Esophagus squamous epithelium (tissue), 5 donors: ENCODE data around the gene LRBA. TPM values are rescaled to one million over a fixed set of nuclear protein-coding genes. Genes with fewer than 3 reads are reported as not detected.
"Not testable (repeated sequence)": the region's sequence is repeated elsewhere in the genome, so short reads cannot be mapped to it uniquely, and the experiment has no call there.

ENCODE experiments used
- DNase-seq: peaks from one replicate; lab custom pipeline; 2025; lab: John Stamatoyannopoulos, UW
- H3K27ac ChIP-seq, 4 donors: fragments of 200-600 bp; sonication (generic); one replicate each; pipeline ENCODE4 v1.5.1; 2016 to 2019; ENCODE audit warnings: mild to moderate bottlenecking in 1 of 4
- H3K27me3 ChIP-seq, 4 donors: fragments of 200-600 bp; sonication (generic); 1 replicate in 3 of 4; 2 replicates in 1 of 4; pipeline versions ENCODE4 v1.5.1 to v1.6.0; 2017 to 2021; ENCODE audit warnings: antibody characterized with exemption in 1 of 4
- H3K36me3 ChIP-seq, 3 donors: fragments of 200-600 bp; sonication (generic); one replicate each; pipeline ENCODE4 v1.5.1; 2016 to 2019
- H3K4me1 ChIP-seq, 3 donors: fragments of 200-600 bp; sonication (generic); one replicate each; pipeline ENCODE4 v1.5.1; 2017 to 2019
- H3K4me3 ChIP-seq, 4 donors: fragments of 200-600 bp; sonication (generic); 1 replicate in 3 of 4; 2 replicates in 1 of 4; pipeline ENCODE4 v1.5.1; 2016 to 2019; ENCODE audit warnings: mild to moderate bottlenecking in 2 of 4, moderate library complexity in 1 of 4
- H3K9me3 ChIP-seq, 3 donors: fragments of 200-600 bp; sonication (generic); one replicate each; pipeline ENCODE4 v1.5.1; 2016 to 2019
- POLR2A ChIP-seq, 4 donors: fragments of 450-650 bp; IDR thresholded peaks; one replicate each; pipeline ENCODE4 v1.6.1; 2017; ENCODE audit warnings: antibody characterized with exemption in 4 of 4, mild to moderate bottlenecking in 4 of 4, moderate library complexity in 3 of 4
- WGBS, 2 donors: methylation state at CpG; one replicate each; pipeline ENCODE4 v1.1.5; 2018; 5-methylcytosine and 5-hydroxymethylcytosine counted together
- intact Hi-C: fragments of 100-400 bp; cut with DNase I; formaldehyde crosslinking; loops from one replicate; pipeline ENCODE4 v1.15.0; 2022
- total RNA-seq, 4 donors: library from RNA; depleted of rRNA; stranded (reverse); fragments of >200 nt; gene quantifications; one replicate each; pipeline ENCODE4 v1.1.0, GENCODE V29; 2016
- TF ChIP-seq, protein P1 (sequence below), 6 experiments: fragments of 450-650 bp in 4 of 6; fragments of 200-600 bp in 2 of 6; sonication (generic) in 2 of 6; IDR thresholded peaks; one replicate each; pipeline ENCODE4 v1.5.1; 2016 to 2019; ENCODE audit warnings: antibody characterized with exemption in 6 of 6, mild to moderate bottlenecking in 4 of 6, moderate library complexity in 4 of 6
- donor health status: DM: yes; HTN: yes; CAD: no.

Gene LRBA
- total RNA-seq, 4 donors from 2014 or later = 54.7 to 91.8 (median 66.2) TPM

DNA sequence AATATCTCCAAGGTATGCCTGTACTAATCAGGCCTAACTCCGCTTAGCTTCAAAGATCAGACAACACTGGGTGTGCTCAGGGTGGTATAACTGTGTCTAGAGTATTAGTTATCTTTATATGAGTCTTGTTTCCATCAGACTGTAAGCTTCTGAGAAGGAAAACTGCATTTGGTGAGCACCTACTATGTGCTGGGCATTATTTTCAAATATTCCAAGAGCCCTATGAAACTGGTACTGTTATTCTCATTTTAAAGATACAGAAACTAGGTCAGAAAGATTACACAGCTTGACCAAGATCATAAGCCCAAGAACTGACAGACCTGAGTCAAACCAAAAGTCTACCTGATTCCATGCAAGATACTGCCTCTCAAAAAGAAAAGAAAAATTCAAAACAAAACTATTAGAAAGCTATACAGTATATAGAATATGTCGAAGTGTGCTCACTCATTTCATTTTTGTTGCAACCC is 44.4 kb downstream of the LRBA start:
- H3K9me3 ChIP-seq = no peaks in the 10 kb centered on the region
- no peak overlapping the region for H3K27ac ChIP-seq
- 80 to 81% methylated on average over 2 of the region's 2 CpGs for WGBS, 2 donors
- intact Hi-C loops = no loop called here
- no peaks in the 10 kb centered on the region for H3K36me3 ChIP-seq
- H3K4me3 ChIP-seq = no peak overlapping the region
- H3K4me1 ChIP-seq = peaks cover 0 to 25% (median 0%) of the 10 kb centered on the region in 3 donors
- no peaks in the 10 kb centered on the region for H3K27me3 ChIP-seq
- TF ChIP-seq POLR2A (IDR thresholded peaks at IDR 0.05) = no peak
- TF ChIP-seq, protein P1, sequence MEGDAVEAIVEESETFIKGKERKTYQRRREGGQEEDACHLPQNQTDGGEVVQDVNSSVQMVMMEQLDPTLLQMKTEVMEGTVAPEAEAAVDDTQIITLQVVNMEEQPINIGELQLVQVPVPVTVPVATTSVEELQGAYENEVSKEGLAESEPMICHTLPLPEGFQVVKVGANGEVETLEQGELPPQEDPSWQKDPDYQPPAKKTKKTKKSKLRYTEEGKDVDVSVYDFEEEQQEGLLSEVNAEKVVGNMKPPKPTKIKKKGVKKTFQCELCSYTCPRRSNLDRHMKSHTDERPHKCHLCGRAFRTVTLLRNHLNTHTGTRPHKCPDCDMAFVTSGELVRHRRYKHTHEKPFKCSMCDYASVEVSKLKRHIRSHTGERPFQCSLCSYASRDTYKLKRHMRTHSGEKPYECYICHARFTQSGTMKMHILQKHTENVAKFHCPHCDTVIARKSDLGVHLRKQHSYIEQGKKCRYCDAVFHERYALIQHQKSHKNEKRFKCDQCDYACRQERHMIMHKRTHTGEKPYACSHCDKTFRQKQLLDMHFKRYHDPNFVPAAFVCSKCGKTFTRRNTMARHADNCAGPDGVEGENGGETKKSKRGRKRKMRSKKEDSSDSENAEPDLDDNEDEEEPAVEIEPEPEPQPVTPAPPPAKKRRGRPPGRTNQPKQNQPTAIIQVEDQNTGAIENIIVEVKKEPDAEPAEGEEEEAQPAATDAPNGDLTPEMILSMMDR (IDR thresholded peaks at IDR 0.05) = no peak
- no peak for DNase-seq

DNA sequence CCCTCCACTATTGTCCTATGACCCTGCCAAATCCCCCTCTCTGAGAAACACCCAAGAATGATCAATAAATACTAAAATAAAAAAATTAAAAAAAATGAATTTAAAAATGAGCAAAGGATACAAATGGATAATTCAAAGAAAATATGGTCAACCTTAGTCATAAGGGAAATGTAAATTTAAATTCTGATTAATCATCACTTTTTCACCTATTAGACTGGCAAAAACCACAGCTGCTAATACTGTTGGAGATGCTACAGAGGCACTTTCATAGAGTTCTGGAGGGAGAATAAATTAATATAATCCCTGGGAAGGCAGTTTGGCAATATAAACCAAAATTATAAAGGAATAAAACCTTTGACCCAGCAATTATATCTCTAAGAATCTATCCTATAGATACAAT is 50.3 kb downstream of the LRBA start:
- H3K36me3 ChIP-seq = no peaks in the 10 kb centered on the region
- intact Hi-C loops = no loop called here
- no peak for DNase-seq

DNA sequence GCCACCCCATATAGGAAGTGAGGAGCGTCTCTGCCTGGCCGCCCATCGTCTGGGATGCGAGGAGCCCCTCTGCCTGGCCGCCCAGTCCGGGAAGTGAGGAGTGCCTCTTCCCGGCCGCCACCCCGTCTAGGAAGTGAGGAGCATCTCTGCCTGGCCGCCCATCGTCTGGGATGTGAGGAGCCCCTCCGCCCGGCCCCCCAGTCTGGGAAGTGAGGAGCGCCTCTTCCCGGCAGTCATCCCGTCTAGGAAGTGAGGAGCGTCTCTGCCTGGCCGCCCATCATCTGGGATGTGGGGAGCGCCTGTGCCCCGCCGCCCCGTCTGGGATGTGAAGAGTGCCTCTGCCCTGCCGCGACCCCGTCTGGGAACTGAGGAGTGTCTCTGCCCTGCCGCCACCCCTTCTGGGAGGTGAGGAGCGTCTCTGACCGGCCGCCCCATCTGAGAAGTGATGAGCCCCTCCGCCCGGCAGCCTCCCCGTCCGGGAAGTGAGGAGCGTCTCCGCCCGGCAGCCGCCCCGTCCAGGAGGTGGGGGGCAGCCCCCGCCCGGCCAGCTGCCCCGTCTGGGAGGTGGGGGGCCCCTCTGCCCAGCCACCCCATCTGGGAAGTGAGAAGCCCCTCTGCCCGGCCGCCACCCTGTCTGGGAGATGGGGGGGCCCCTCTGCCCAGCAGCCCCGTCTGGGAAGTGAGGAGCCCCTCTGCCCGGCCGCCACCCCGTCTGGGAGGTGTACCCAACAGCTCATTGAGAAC is 51.3 kb downstream of the LRBA start:
- H3K9me3 ChIP-seq, H3K36me3 ChIP-seq, H3K4me3 ChIP-seq, DNase-seq, H3K27ac ChIP-seq, intact Hi-C loops, H3K27me3 ChIP-seq: not testable (repeated sequence)
- no CpG with 5 or more reads among the region's 47 CpGs for WGBS, 2 donors
- H3K4me1 ChIP-seq = peaks cover 0 to 11% (median 0%) of the 10 kb centered on the region in 3 donors

More for the DNA sequence above, 50.3 kb downstream of the LRBA start:
- Histone ChIP-seq H3K4me1 (peaks cover 0 to 11% (median 0%) of the 10 kb centered on the region in 3 donors), H3K27me3 (no peaks in the 10 kb centered on the region), H3K4me3 (no peak overlapping the region), H3K27ac (no peak overlapping the region), H3K9me3 (no peaks in the 10 kb centered on the region)
- TF ChIP-seq, protein P1 (IDR thresholded peaks at IDR 0.05) = no peak
- TF ChIP-seq POLR2A (IDR thresholded peaks at IDR 0.05) = no peak

DNA sequence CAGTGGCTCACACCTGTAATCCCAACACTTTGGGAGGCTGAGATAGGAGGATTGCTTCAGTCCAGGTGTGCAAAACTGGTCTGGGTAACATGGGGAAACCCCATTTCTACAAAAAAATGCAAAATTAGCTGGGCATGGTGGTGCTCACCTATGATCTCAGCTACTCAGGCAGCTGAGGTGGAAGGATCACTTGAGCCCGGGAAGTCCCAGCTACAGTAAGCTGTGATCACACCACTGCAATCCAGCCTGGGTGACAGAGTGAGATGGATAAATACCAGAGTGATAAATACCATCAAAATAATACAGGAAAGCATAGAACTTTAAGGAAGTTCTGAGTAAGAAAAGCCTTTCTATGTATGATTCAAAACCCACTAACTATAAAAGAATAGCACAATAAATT is 52.8 kb downstream of the LRBA start:
- DNase-seq = no peak
- peaks cover 0 to 11% (median 4%) of the 10 kb centered on the region in 3 donors for H3K9me3 ChIP-seq
- peaks cover 0 to 13% (median 0%) of the 10 kb centered on the region in 3 donors for H3K36me3 ChIP-seq
- no peak for TF ChIP-seq POLR2A (IDR thresholded peaks at IDR 0.05)
- TF ChIP-seq, protein P1 (IDR thresholded peaks at IDR 0.05) = no peak
- intact Hi-C loops = no loop called here
- H3K27ac ChIP-seq = no peak overlapping the region
- no peak overlapping the region for H3K4me3 ChIP-seq
- H3K27me3 ChIP-seq = no peaks in the 10 kb centered on the region
- H3K4me1 ChIP-seq = peaks cover 0 to 12% (median 0%) of the 10 kb centered on the region in 3 donors
- 50% methylated on average over 1 of the region's 1 CpG for WGBS, 2 donors

DNA sequence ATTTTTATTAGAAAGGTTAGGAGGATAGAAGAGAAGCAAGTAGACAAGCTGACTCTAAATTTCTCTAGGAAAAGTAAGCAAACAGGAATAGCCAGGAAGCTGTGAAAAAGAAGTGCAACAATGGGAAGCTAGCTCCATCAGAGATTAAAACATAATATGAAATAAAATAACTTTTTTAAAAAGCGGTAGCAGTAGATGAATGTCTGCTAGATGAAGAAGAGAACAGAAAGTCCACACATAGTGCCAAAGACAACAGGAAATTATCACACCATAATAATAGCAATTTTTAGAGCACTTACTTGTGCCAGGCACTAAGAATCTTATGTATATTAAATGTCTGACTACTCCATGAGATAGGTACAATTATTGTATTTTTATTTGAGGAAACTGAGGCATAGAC is 53.5 kb downstream of the LRBA start:
- no peak for DNase-seq
- no peak overlapping the region for H3K27ac ChIP-seq
- H3K4me3 ChIP-seq = no peak overlapping the region
- H3K27me3 ChIP-seq = no peaks in the 10 kb centered on the region
- H3K9me3 ChIP-seq = peaks cover 0 to 11% (median 4%) of the 10 kb centered on the region in 3 donors
- H3K4me1 ChIP-seq = peaks cover 0 to 17% (median 0%) of the 10 kb centered on the region in 3 donors
- 68 to 83% methylated on average over 1 of the region's 1 CpG for WGBS, 2 donors
- TF ChIP-seq, protein P1 (IDR thresholded peaks at IDR 0.05) = no peak
- TF ChIP-seq POLR2A (IDR thresholded peaks at IDR 0.05) = no peak
- H3K36me3 ChIP-seq = peaks cover 0 to 13% (median 0%) of the 10 kb centered on the region in 3 donors
- intact Hi-C loops = no loop called here
